ENCODE measurements around the gene UBL3.

Gene UBL3

DNA sequence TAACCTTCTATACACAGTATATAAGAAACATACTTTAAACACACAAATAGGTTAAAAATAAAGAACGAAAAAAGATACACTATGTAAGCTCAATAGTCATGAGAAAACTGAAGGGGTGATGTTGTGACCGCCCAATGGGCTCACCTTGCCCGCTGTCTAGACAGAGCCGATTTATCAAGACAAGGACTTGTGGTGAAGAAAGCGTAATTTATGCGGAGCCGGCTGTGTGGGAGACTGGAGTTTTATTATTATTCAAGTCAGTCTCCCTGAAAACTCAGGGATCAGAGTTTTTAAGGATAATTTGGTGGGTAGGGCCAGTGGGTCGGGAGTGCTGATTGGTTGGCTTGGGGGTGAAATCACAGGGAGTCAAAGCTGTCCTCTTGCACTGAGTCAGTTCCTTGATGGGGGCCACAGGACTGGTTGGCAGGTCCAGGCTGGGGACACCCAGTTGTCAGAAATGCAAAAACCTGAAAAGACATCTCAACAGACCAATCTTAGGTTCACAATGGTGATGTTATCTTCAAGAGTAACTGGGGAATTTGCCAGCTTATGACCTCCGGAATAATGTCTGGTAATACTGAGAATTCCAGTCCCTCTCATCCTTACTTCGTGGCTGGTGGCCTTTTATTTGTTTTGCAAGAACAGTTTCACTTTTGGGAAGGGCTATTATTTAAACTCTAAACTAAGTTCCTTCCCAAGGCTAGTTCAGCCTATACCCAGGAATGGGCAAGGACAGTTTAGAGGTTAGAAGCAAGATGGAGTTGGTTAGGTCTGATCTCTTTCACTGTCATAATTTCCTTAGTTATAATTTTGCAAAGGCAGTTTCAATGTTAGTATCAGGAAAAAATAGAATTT is 96.6 kb downstream of the UBL3 start:
- no peak for DNase-seq

DNA sequence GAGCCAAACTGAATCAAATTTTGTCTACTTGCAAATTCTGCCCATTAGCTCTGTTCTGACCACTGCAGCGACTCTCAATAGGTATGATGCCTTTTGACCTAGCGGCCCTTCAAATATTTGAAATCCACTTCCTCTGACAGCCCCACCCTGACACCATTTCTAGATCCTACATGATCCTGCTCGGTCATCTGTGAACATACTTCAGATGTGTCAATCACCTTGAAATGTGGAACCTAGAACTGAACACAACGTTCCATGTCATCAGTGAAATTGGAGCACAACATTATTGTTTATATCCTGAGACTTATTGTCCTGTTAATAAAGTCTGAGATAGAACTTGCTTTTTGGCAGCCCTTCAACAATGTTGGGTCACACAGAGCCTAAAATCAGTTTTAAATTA is 98.2 kb downstream of the UBL3 start:
- no peak for DNase-seq

DNA sequence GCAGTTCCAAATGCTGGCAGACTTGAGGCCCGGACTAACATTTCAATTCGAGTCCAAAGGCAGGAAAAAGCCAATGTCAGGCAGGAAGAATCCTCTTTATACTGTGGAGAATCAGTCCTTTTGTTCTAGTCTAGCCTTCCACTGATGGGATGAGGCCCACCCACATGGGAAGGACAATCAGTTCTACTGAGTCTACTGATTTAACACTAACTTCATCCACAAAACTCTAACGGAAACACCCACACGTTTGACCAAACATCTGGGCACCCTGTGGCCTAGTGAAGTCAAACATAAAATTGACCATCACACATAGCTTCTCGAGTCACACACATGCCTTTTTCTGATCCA is 100.3 kb downstream of the UBL3 start:
- no peak for DNase-seq

DNA sequence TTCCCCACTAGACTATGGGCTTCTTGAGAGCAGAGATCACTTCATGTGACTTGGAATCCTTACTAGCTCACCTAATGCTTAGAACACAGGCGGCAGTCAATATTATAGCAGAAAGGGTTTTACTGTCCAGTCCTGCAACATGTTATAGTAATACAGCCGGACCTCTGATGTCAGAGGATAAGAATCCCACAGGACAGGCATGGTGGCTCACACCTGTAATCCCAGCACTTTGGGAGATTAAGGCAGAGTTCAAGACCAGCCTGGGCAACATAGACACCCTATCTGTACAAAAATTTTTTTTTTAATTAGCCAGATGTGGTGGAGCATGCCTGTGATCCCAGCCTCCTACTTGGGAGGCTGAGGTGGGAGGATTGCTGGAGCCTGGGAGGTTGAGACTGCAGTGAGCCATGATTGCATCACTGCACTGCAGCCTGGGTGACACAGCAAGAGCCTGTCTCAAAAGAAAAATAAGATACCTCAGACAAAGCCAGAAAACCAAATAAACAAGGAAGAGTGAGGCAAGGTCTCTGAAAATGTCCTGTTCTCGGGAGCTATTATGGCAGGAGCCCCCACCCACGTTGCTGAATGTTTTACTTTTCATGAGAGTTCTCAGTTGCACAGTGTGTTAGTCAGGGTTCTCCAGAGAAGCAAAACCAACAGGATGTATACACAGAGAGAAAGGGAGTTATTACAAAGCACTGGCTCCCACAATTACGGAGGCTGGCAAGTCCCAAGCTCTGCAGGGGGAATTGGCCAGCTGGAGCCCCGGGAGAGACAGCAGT is 100.8 kb downstream of the UBL3 start:
- DNase-seq, result no peak

DNA sequence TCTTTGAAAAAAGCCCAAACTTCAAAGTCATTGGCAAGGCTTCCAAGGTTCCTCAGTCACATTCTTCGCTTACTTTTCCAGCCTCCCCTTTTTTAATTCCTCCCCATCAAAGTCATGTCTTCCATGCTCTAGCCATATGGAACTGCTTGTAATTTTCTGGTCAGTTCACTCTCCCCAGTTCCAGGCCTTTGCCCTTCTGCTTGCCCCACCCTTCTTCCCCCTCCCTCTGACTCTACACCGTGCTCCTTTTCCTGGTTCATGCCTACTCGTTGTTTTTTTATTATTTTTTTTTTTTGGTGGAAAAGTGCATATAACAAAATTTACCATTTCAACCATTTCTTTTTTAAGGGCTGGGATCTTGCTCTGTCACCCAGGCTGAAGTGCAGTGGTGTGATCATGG is 102.3 kb downstream of the UBL3 start:
- no peak for DNase-seq

DNA sequence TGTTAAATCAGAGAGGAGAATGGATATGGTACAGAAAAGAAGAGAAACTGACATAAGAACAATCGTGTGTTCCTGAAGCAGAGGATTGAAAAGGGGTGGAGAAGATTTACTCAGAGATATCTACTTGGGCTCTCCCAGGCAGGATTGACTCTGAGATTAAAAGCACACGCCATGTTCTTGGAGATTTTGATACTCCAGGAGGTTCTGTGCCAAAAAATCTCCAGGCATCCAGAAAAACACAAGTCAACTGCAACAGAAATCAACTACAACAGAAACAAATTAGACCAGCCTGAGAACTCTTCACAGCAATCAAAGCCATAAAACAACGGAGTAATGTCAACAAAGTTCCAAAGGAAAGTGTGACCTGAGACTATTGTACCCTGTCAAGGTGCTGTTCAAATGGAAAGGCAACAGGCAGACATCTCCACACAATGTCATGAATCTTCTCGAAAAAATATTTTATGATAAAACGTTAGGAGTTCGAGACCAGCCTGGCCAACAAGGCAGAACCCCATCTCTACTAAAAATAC is 104.2 kb downstream of the UBL3 start:
- no peak for DNase-seq

DNA sequence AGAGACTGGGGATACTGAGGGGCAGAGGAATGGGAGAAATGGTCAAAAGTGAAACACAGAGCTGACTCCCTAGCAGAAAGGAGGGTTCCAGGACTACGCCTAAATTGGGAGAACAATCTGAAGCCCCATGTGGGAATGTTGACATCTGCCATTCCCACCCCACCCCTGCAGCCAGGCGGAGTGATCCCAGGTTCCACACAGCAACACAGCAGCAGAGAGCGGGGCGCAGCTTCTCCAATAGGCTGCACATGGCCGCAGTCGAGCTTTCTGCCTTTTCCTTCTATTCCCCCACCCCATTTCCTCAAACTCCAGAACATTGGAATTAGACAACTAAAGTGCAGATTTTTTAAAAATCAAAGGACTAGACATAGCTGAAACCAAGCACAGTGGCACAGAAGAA is 104.7 kb downstream of the UBL3 start:
- DNase-seq, result no peak

DNA sequence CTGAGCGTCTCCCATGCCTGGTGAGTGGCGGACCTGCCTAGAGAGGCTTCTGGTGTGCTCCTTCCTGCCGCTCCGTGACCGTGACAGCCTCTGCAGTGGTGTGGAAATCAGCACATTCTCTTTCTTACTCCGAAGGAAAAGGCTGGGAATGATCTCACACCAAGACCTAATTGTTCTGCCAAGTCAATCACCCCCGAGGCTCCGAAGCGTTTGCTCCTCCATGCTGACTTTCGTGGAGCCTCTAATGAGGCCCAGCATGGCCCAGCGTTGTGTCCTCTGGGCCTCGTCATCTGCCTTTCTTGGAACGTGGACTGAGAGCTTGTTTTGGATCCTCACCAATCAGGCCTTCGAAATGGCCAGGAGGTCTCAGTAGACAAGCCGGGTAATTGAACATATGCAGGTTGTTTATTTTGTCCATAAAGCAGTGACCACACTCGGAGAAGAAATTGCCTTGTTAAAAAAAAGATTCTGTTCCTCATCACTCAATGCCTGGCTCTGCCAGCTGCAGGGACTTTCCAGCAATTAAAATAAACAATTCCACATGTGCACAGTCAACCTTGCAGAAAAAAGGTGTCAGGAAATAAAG is 107.1 kb downstream of the UBL3 start:
- no peak for DNase-seq

DNA sequence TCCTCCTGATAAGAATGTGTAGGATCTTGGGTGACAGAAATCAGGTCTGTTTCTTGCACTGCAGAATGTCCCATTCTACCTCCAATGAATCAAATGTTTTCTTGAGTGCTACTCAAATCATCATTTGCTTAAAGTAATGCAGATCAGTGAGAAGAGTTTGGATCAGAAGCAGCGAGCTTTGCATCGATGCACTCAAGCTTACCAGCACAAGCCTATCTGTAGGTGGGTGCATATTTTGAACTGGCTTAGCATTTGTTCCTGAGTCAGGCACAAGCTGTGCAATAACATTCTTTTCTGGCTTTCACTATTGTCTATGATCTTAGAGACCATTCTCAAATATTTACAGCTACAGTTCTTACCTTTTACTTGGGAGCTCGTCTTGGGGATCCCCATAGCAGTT is 109.5 kb downstream of the UBL3 start:
- DNase-seq, result no peak

DNA sequence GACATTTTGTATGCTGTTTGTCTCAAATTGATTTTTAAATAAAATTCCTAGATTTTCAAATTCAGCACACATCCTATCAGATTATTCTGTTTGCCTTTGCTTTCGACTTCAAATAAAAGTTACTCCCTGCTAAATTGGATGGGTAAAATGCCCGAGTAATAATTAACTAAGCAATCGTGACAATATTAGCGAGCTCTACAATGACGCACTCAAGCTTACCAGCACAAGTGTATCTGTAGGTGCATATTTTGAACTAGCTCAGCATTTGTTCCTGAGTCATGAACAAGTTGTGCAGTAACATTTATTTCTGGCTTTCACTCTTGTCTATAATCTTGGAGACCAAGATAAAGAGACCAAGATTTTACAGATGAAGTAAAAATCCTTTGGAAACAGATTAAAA is 113.4 kb downstream of the UBL3 start:
- DNase-seq, result no peak

DNA sequence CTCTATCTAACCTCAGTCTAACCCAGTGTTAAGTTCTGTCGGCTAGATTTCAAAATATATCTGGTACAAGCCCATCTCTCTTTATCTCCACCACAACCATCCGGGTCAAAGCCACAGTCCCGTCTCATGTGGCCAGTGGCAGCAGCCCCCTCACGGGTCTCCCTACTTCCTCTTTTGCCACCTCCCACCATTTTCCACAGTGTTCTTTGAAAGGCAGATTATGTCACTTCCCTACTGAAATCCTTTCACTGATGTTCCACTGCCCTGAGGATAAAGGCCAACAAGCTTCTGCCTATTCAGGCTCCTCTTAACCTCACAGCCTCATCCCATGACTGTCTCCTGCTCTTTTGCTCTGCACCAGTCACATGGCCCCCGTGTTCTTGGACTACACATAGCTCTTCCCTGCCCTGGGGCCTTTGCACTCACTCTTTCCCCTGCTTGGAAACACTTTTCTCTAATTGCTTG is 117.2 kb downstream of the UBL3 start:
- no peak for DNase-seq

DNA sequence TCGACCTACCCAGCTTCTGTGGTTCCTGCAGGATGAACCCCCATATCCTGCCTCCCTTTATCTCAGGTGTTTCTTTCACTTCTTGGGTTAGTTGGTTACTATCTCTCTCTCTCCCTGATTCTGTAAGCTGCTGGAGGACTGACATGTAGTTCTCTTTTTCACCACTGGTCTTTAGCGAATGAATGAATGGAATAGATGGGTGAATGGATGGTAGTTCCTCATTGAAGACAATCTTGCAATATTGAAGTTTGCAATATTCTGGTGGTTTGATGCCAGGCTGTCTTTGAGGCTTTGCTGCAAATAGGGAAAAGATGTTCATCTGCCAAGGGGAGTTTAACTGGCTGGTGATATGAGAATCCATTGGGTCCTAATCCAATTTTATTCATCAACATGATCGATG is 120.2 kb downstream of the UBL3 start:
- DNase-seq, result no peak

DNA sequence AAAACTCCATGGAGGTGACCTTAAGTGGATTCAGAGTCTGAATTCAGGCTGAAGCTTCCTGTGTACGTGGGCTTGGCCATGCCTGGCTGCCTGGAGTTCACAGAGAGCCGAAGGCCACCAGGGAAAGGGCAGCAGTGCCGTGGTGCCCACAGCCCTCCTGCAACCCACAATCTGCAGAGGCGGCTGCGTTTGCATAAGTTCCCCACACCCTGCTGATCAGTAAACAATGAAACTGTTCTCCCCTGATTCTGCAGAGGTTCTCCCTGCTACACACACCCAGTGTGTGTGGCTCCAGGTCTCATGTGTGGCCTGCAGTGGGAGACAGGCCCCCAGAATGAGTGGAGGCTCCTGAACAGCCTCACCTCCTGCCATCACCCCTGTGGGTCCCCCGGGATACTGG is 128.0 kb downstream of the UBL3 start:
- DNase-seq, result no peak

DNA sequence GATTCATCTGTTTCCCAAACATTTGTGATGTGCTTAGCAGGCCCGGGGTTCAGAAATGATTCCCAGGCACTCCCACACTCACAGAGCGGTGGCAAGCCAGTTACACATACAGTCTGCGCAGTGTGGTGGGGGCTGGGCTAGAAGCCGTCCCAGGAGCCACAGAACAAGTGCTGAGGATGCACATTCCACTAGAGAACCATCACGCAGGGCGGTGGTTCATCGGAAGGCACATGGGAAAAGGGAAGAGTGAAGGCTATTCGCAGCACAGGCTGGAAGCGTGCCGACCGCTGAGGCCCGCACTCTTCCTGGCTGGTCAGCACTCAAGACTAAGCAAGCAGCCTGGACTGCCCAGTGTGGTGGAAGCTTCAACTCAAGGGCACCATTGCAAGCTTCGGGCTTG is 128.7 kb downstream of the UBL3 start:
- DNase-seq, result no peak

DNA sequence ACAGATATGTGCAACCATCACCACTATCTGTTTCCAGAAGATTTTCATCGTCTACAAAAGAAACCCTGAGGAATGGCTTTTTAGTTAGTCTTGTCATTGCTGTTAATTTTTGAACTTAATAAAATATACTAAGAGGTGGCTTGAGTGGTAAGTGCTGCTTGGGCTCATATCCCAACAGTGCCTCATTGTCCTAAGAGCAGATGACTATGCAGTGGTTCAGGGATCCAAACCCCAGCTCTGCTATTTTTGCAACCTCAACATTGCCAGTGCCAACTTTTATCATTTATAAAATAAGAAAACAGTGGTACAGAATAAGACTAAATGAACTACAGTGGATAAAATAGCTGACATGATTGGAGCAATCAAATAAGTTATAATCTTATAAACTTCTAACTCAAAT is 131.7 kb downstream of the UBL3 start:
- no peak for DNase-seq

DNA sequence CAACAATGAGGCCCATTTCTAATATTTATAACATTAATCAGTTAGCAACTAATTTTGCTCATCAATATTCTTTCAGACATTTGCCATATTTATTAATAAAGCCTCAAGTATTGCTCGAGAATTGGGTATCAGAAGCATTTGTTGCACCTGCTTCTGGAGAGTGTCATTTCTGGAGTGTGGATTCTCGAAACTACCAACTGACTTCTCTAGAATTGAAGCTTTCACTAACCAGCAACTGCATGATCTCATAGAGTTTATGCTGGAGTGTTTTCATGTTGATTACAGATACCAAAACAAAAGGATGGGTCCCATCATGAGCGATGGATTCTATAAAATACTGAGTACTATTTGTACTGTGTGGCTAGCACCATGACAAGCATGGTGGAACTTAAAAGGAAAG is 133.9 kb downstream of the UBL3 start:
- no peak for DNase-seq

All from CD4-positive, alpha-beta T cell treated with Interleukin-12 subunit alpha and Interleukin-12 subunit beta, for 1 hour (primary cell).